ENCODE measurements around the gene AVPI1. TPM values are rescaled to one million over a fixed set of nuclear protein-coding genes. Genes with fewer than 3 reads are reported as not detected.
A peak's percentile ranks its signal among the peaks of the same experiment; 100 is the strongest.

The AVPI1 gene
- total and polyA plus RNA-seq, 2 experiments from 2014 or later, result 7.4 to 7.6 TPM

DNA sequence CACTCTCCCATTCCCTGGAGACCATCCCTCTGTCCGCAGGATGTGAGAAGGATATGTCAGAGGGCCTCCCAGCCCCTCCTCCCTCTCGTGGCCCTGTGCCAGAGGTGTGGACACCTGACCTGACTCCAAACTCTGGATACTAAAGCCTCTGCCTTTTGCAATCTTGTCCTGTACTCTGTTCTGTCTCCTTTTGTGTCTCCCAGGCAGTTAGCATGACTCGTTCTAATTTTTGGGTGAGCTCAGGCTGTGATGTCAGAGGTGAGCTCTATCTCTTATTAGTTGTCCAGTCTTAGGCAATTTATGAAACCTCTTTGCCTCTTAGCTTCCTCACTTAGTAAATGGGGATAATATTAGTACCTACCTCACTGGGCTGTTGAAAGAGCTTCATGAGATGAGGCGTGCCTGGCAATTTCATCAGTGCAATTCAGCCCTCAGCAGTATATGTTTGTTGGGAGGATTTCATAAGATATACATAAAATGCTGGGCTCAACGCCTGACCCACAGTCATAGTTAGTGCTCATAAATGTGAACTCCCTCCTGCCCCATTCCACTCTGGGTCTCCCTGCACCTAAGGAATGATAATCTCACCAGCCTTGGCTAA, 37.4 kb upstream of the AVPI1 start:
- H3K9me3 Mint-ChIP-seq, result peaks cover 3% of the 10 kb centered on the region; the same call in 1 of the 3 replicates
- H3K4me1 Mint-ChIP-seq, result peaks cover 9% of the 10 kb centered on the region
- H3K27ac Mint-ChIP-seq, result no peak overlapping the region
- peaks cover 4% of the 10 kb centered on the region for H3K27me3 Mint-ChIP-seq (ENCODE audit: insufficient read depth, low read depth, poor library complexity)
- H3K4me3 Mint-ChIP-seq, result no peak overlapping the region
- Histone ChIP-seq H3F3A (replicated peaks; ENCODE audit: low read depth) (0 out of 2 replicates have a peak, but pooled peaks cover 2% of the 10 kb centered on the region), H3K4me2 (no peak overlapping the region), H3K4me1 (ENCODE audit: insufficient read depth) (peaks cover 8% of the 10 kb centered on the region), H3K27ac (ENCODE audit: low read depth) (no peak overlapping the region), H3K9me2 (ENCODE audit: insufficient read depth) (no peaks in the 10 kb centered on the region), H3K4me3 (no peak overlapping the region), H4K20me1 (replicated peaks; ENCODE audit: insufficient read depth) (no peaks in the 10 kb centered on the region), H3K79me2 (replicated peaks; ENCODE audit: insufficient read depth) (no peaks in the 10 kb centered on the region), H3K27me3 (ENCODE audit: insufficient read depth) (no peaks in the 10 kb centered on the region), H3K36me3 (ENCODE audit: insufficient read depth) (no peaks in the 10 kb centered on the region), H2AFZ (no peak overlapping the region)
- DNase-seq (ENCODE audit: low spot score) (no peak), ATAC-seq (no peak)
- TF ChIP-seq JUNB (IDR thresholded peaks at IDR 0.05; ENCODE audit: unreplicated experiment) (no peak), POLR2AphosphoS5 (IDR thresholded peaks at IDR 0.05; ENCODE audit: low read depth) (no peak), STAT1 (IDR thresholded peaks at IDR 0.05; ENCODE audit: unreplicated experiment) (no peak), ZNF331 (CRISPR knock-in tag; IDR thresholded peaks at IDR 0.05; ENCODE audit: low read depth) (no peak), EZH2phosphoT487 (IDR thresholded peaks at IDR 0.05; ENCODE audit: unreplicated experiment) (no peak), NANOG (IDR thresholded peaks at IDR 0.05; ENCODE audit: borderline replicate concordance) (no peak), EZH2 (IDR thresholded peaks at IDR 0.05; ENCODE audit: low read depth, unreplicated experiment) (no peak)
- TF ChIP-seq, protein P1, sequence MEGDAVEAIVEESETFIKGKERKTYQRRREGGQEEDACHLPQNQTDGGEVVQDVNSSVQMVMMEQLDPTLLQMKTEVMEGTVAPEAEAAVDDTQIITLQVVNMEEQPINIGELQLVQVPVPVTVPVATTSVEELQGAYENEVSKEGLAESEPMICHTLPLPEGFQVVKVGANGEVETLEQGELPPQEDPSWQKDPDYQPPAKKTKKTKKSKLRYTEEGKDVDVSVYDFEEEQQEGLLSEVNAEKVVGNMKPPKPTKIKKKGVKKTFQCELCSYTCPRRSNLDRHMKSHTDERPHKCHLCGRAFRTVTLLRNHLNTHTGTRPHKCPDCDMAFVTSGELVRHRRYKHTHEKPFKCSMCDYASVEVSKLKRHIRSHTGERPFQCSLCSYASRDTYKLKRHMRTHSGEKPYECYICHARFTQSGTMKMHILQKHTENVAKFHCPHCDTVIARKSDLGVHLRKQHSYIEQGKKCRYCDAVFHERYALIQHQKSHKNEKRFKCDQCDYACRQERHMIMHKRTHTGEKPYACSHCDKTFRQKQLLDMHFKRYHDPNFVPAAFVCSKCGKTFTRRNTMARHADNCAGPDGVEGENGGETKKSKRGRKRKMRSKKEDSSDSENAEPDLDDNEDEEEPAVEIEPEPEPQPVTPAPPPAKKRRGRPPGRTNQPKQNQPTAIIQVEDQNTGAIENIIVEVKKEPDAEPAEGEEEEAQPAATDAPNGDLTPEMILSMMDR (conservative IDR thresholded peaks at IDR 0.05; ENCODE audit: low read depth in 2 of 2), result no peak
- TF ChIP-seq, protein P2, sequence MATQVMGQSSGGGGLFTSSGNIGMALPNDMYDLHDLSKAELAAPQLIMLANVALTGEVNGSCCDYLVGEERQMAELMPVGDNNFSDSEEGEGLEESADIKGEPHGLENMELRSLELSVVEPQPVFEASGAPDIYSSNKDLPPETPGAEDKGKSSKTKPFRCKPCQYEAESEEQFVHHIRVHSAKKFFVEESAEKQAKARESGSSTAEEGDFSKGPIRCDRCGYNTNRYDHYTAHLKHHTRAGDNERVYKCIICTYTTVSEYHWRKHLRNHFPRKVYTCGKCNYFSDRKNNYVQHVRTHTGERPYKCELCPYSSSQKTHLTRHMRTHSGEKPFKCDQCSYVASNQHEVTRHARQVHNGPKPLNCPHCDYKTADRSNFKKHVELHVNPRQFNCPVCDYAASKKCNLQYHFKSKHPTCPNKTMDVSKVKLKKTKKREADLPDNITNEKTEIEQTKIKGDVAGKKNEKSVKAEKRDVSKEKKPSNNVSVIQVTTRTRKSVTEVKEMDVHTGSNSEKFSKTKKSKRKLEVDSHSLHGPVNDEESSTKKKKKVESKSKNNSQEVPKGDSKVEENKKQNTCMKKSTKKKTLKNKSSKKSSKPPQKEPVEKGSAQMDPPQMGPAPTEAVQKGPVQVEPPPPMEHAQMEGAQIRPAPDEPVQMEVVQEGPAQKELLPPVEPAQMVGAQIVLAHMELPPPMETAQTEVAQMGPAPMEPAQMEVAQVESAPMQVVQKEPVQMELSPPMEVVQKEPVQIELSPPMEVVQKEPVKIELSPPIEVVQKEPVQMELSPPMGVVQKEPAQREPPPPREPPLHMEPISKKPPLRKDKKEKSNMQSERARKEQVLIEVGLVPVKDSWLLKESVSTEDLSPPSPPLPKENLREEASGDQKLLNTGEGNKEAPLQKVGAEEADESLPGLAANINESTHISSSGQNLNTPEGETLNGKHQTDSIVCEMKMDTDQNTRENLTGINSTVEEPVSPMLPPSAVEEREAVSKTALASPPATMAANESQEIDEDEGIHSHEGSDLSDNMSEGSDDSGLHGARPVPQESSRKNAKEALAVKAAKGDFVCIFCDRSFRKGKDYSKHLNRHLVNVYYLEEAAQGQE (IDR thresholded peaks at IDR 0.05; ENCODE audit: unreplicated experiment), result no peak
- peaks cover 11% of the 10 kb centered on the region for H3K36me3 Mint-ChIP-seq (ENCODE audit: low read depth)

DNA sequence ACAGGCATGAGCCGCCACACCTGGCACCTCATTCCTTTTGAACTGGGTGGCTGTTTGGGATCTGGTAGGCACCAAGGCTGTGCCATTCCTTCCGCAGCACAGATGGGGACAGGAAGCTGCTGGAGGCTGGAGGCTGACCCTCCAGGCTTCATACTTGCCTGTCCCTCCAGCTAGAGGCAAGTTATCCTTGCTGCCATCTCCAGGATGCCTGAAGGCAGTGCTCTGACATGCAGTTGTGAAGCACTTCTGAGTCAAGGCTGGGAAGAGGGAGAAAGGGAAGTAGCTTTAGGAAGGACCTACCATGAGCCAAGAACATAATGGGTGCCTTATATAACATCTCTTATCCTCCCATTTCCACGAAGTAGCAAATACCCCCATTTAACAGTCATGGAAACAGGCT, 36.0 kb upstream of the AVPI1 start:
- H3F3A ChIP-seq (replicated peaks; ENCODE audit: low read depth), result peaks cover 10% of the 10 kb centered on the region; the same call in 1 of the 2 replicates
- H3K4me1 ChIP-seq (ENCODE audit: insufficient read depth), result peaks cover 22% of the 10 kb centered on the region
- H3K79me2 ChIP-seq (replicated peaks; ENCODE audit: insufficient read depth), result no peaks in the 10 kb centered on the region
- no peak for ATAC-seq
- no peak for DNase-seq (ENCODE audit: low spot score)
- H3K27ac ChIP-seq (ENCODE audit: low read depth), result no peak overlapping the region
- no peak overlapping the region for H2AFZ ChIP-seq
- no peak overlapping the region for H3K4me3 Mint-ChIP-seq
- no peak overlapping the region for H3K4me3 ChIP-seq
- no peaks in the 10 kb centered on the region for H4K20me1 ChIP-seq (replicated peaks; ENCODE audit: insufficient read depth)
- H3K4me2 ChIP-seq, result no peak overlapping the region
- H3K36me3 Mint-ChIP-seq (ENCODE audit: low read depth), result peaks cover 23% of the 10 kb centered on the region
- H3K36me3 ChIP-seq (ENCODE audit: insufficient read depth), result no peaks in the 10 kb centered on the region
- no peaks in the 10 kb centered on the region for H3K27me3 ChIP-seq (ENCODE audit: insufficient read depth)
- no peaks in the 10 kb centered on the region for H3K9me2 ChIP-seq (ENCODE audit: insufficient read depth)
- H3K27ac Mint-ChIP-seq, result no peak overlapping the region
- peaks cover 23% of the 10 kb centered on the region for H3K4me1 Mint-ChIP-seq
- peaks cover 3% of the 10 kb centered on the region; the same call in 1 of the 3 replicates for H3K9me3 Mint-ChIP-seq
- peaks cover 4% of the 10 kb centered on the region for H3K27me3 Mint-ChIP-seq (ENCODE audit: insufficient read depth, low read depth, poor library complexity)
- no peak for TF ChIP-seq JUNB (IDR thresholded peaks at IDR 0.05; ENCODE audit: unreplicated experiment)
- TF ChIP-seq, protein P1 (conservative IDR thresholded peaks at IDR 0.05; ENCODE audit: low read depth in 2 of 2), result peak in 1 of 2 experiments; percentile 43; a peak in 2 of 4 replicates

Data from GM23338 (cell line).